HG03196 (cell line): ENCODE results near the gene GPR107.

Source experiments
- ATAC-seq: cut with Tn5 transposase; IDR thresholded peaks from one replicate; pipeline ENCODE4 v1.9.1; 2021; ENCODE audit not compliant: unreplicated experiment

The GPR107 gene

GRCh38 chr9:130155647-130156046, 101.9 kb downstream of the GPR107 start:
- ATAC-seq = no peak

- no peak for ATAC-seq
These were observed 103.0 kb downstream of the GPR107 start for GRCh38 chr9:130156672-130157071.

- no peak for ATAC-seq
These were observed 103.4 kb downstream of the GPR107 start for GRCh38 chr9:130157079-130157478.

DNA sequence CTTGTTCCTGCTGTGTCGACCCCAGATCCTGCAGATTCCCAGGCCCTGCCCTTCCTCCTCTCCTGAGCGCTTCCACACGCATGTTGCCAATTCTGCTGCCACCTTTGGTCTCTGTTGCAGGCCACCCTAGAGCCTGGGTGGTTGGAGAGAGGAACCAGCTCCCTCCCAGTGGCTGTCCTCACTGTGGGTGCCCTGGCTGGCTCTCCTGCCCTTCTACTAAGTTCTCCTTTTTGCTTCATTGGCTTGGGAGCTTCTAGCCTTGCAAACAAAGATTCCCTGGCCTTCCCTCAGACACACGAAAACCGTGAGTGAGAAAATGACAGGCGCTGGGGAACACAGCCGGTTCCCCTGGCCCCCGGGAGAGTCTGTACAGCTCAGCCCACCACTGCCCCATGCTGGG, 104.3 kb downstream of the GPR107 start:
- ATAC-seq = no peak

DNA sequence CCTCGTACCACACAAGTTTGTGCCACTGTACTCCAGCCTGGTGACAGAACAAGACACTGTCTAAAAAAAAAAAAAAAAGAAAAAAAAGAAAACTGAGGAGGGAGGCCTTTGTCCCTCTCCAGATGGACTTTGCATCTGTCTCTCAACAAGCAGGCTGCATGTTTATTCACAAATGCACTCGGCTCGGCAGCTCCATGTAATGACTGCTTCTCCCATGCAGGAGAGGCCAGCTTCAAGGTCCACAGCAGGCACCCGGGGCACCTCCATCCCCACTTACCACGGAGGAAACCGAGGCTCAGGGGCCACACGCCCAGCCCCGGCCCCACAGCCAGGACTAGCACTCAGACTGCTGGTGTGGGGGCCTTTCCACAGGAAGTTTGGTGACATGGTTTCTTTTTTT, 105.4 kb downstream of the GPR107 start:
- ATAC-seq = no peak

DNA sequence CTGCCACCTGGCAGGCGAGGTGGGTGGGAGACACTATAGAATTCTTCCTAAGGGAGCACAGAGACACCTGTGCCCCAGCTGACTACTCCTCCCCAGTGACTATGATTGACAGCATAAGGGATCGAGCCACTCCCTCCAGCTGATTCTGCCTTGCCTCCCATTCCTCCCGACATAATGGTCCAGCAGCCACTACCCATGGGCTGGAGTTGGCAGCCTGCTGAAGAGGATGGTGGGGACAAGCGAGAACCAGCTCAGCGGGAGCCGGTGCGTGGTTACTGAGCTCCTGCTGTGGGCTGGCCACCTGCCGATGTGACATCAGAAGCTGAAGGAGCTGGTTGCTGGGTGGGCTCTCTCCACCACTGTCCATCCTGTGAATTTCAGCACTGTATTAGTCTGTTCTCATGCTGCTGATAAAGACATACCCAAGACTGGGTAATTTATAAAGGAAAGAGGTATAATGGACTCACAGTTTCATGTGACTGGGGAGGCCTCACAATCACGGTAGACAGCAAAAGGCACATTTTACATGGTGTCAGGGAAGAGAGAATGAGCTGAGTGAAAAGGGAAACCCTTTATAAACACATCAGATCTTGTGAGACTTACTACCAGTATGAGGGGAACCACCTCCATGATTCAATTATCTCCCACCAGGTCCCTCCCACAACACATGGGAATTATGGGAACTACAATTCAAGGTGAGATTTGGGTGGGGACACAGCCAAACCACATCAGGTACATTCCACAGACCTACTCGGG, 106.4 kb downstream of the GPR107 start:
- no peak for ATAC-seq

- no peak for ATAC-seq
These were observed 107.3 kb downstream of the GPR107 start for GRCh38 chr9:130160862-130161470.

GRCh38 chr9:130165579-130165978, 111.9 kb downstream of the GPR107 start:
- ATAC-seq = no peak

GRCh38 chr9:130166399-130166798, 112.7 kb downstream of the GPR107 start:
- ATAC-seq = no peak

GRCh38 chr9:130167927-130168326, 114.2 kb downstream of the GPR107 start:
- no peak for ATAC-seq

DNA sequence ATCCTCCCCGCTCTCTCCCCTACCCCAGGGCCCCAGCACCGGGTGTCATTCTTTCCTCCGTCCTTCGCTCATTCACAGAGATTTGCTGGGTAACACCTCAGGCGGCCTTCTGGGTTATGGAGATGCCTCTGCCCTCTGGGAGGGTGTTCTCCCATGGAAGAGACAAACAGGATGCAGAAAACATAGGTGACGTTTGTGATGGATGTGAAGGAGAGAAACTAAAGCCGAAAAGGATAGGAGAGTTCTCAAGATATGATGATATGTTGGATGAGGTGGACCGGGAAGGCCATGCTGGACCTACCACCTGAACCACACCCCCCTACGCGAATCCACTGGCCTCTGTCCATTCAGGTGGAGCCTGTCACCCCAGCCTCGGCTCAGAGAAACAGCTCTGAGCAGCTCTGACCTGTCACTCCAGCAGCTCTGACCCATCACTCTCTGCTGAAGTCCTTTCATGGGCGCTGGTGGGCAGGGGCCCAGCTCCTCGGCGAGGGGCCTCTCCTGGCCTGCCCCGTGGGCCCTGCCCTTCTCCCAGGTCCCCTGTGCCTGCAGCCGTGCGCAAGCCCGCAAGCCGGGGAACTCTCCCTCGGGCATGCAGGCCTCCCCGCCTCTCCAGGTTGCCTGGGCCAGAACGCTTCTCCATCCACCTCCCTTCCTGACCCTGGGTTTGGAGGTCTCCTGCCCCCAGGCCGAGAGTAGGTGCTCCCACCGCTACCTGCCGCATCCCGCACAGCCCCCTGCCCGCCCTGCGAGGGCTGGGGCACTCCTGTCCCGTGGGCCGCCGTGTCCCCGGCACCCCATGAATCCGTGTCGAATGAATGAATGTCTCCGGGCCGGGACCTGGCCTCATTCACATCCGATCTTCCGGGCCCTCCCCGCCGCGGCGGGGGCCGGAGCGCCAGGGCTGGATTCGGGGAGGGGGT, 117.8 kb downstream of the GPR107 start:
- no peak for ATAC-seq

- no peak for ATAC-seq
These were observed 118.6 kb downstream of the GPR107 start, which contains the start of gene NCS1 for GRCh38 chr9:130172161-130172857. NCS1 (plus strand) TSS chr9:130172404; CDS start chr9:130172664, 260 bp downstream.

DNA sequence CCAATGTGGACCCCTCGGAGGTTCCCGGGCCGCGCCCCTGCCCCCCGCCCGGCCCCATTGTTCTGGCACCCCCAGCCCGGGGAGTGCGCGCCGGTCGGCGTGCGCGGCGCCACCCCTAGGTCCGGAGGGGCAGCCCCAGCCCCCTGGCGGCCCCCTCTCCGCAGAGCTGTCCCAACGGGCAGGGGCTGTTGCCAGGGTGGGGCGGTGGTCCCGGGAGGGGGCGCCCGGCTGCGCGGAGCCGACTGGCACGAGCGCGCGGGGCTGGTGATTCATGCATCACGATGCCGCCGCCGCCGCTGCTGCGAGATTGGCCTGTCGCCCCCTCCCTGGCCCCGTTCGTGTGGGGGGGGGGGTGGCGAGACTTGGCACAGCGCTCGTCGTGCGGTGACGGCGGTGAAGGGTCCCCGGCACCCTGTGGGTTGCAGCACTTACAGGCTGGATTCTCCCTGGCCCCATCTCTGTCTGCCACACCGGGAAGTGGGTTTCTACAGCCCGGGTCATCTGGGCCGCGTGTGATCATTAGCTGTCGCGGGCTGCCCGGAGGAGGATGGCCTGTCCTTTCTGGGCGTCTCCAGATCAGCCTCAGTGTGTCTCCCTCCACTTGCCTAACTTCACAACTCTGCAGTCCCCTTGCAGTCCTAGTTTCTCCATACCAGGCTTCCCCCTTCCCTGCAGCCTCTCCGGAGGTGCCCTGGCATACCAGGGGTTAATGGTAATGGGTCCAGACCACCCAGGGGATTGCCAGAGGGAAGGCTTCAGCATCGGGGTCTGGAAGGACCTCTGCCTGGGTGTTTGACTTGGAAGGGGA, 119.4 kb downstream of the GPR107 start:
- ATAC-seq = no peak

GRCh38 chr9:130173666-130173983, 119.9 kb downstream of the GPR107 start:
- no peak for ATAC-seq

- no peak for ATAC-seq
These were observed 120.3 kb downstream of the GPR107 start for GRCh38 chr9:130174025-130174424.

DNA sequence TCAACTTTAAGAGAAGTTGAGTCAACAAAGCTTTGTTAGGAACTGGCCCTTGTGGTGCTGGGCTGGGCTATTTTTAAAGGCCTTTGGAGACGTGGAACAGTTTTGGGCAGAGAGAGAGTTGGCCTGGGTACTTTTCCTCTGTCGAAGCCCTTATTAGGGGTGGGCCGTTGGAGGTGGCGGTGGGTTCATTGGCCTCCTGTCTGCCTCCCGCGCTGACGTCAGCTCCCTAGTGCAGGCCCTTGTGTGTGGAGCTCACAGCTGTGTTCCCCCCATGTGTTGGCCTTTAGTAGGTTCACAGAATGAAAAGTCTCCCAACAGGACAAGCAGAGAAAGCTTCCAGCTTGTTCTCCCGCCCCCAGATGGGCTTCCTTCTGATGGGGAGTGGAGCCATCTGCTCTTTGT, 121.2 kb downstream of the GPR107 start:
- no peak for ATAC-seq

- no peak for ATAC-seq
These were observed 121.6 kb downstream of the GPR107 start for GRCh38 chr9:130175355-130175754.

GRCh38 chr9:130176760-130177159, 123.1 kb downstream of the GPR107 start:
- no peak for ATAC-seq

GRCh38 chr9:130177898-130178805, 124.4 kb downstream of the GPR107 start:
- ATAC-seq = no peak
